Endodermal cell (in vitro differentiated cells): ENCODE measurements around the gene SNX24. TPM values are rescaled to one million over a fixed set of nuclear protein-coding genes. Genes with fewer than 3 reads are reported as not detected.

Experiments used
- DNase-seq: peaks from one replicate; pipeline ENCODE4 v3.0.0-alpha.2; 2017
- H3K27ac ChIP-seq: 2 replicates; pipeline ENCODE4 v1.5.1; 2013; ENCODE audit warnings: mild to moderate bottlenecking, low read depth, low read length, moderate library complexity
- H3K27me3 ChIP-seq: 2 replicates; pipeline ENCODE4 v1.6.1; 2013; ENCODE audit warnings: mild to moderate bottlenecking, low read length, moderate library complexity; ENCODE audit not compliant: insufficient read depth, control insufficient read depth, poor library complexity, severe bottlenecking
- H3K36me3 ChIP-seq: 2 replicates; pipeline ENCODE4 v1.7.0; 2013; ENCODE audit warnings: mild to moderate bottlenecking, low read length, moderate library complexity; ENCODE audit not compliant: control insufficient read depth, insufficient read depth
- H3K4me1 ChIP-seq: one replicate; pipeline ENCODE4 v1.7.0; 2013; ENCODE audit warnings: low read length; ENCODE audit not compliant: control insufficient read depth, insufficient read depth
- H3K4me3 ChIP-seq: 2 replicates; pipeline ENCODE4 v1.5.1; 2013; ENCODE audit warnings: mild to moderate bottlenecking, low read length, moderate library complexity
- H3K9ac ChIP-seq: 2 replicates; pipeline ENCODE4 v1.6.1; 2013; ENCODE audit warnings: mild to moderate bottlenecking, low read length, moderate library complexity; ENCODE audit not compliant: poor library complexity, severe bottlenecking; ENCODE audit errors: extremely low read depth
- H3K9me3 ChIP-seq: 2 replicates; pipeline ENCODE4 v1.6.1; 2013; ENCODE audit warnings: mild to moderate bottlenecking, low read length, moderate library complexity; ENCODE audit not compliant: control insufficient read depth
- H3K27ac Mint-ChIP-seq: 2 replicates; pipeline ENCODE4 v1.8.0; 2020; ENCODE audit warnings: mixed read lengths
- H3K27me3 Mint-ChIP-seq: 2 replicates; pipeline ENCODE4 v1.8.0; 2021; ENCODE audit warnings: mild to moderate bottlenecking, mixed read lengths; ENCODE audit not compliant: insufficient read depth
- H3K36me3 Mint-ChIP-seq: 2 replicates; pipeline ENCODE4 v1.8.0; 2020; ENCODE audit warnings: low read depth, mixed read lengths
- H3K4me1 Mint-ChIP-seq: 2 replicates; pipeline ENCODE4 v1.8.0; 2020; ENCODE audit warnings: mixed read lengths
- H3K4me3 Mint-ChIP-seq: 2 replicates; pipeline ENCODE4 v1.8.0; 2020; ENCODE audit warnings: mild to moderate bottlenecking, moderate library complexity, mixed read lengths
- H3K9me3 Mint-ChIP-seq: 2 replicates; pipeline ENCODE4 v1.8.0; 2020; ENCODE audit warnings: mild to moderate bottlenecking, mixed read lengths
- CTCF ChIP-seq: fragments of 200-600 bp; sonication (generic); conservative IDR thresholded peaks from 2 replicates; pipeline ENCODE4 v1.5.0; 2021; ENCODE audit warnings: antibody characterized with exemption, mild to moderate bottlenecking
- WGBS, 2 experiments: methylation state at CpG; one replicate each; pipeline versions ENCODE4 v1.1.5 to v1.1.7; 2013; ENCODE audit warnings: missing lambda C conversion rate in 2 of 2, mixed read lengths in 1 of 2; ENCODE audit not compliant: insufficient coverage in 1 of 2, insufficient read length in 1 of 2; 5-methylcytosine and 5-hydroxymethylcytosine counted together
- total RNA-seq, 2 donors: library from RNA; stranded (reverse); fragmentation: NEBNext Ultra II Directional in 1 of 2; extraction: Animal tissue kit (Norgen Biotek cat#: 25700) in 1 of 2; gene quantifications; 2 replicates in 1 of 2; 3 replicates in 1 of 2; pipeline ENCODE4 v1.2.1, GENCODE V29; 2021

SNX24 gene
- total RNA-seq, 2 donors from 2014 or later = 39.4 to 56.2 TPM

GRCh38 chr5:122924203-122924602 is 78.8 kb downstream of the SNX24 start:
- no peaks in the 10 kb centered on the region for H3K36me3 Mint-ChIP-seq
- no peaks in the 10 kb centered on the region for H3K27me3 ChIP-seq
- H3K4me1 Mint-ChIP-seq = peaks cover 26% of the 10 kb centered on the region
- 86 to 87% methylated on average over 1 to 5 of the region's 5 CpGs for WGBS, 2 experiments
- no peak overlapping the region for H3K4me3 Mint-ChIP-seq
- H3K27ac Mint-ChIP-seq = no peak overlapping the region
- no peak overlapping the region for H3K9ac ChIP-seq
- peaks cover 7% of the 10 kb centered on the region for H3K4me1 ChIP-seq
- H3K9me3 Mint-ChIP-seq = no peaks in the 10 kb centered on the region
- H3K36me3 ChIP-seq = no peaks in the 10 kb centered on the region
- no peak overlapping the region for H3K27ac ChIP-seq
- H3K4me3 ChIP-seq = no peak overlapping the region
- TF ChIP-seq CTCF = no peak
- no peaks in the 10 kb centered on the region for H3K27me3 Mint-ChIP-seq
- H3K9me3 ChIP-seq = no peaks in the 10 kb centered on the region
- DNase-seq = no peak

- DNase-seq = no peak
- no peak overlapping the region for H3K27ac ChIP-seq
- Mint-ChIP-seq H3K4me1 (peaks cover 23% of the 10 kb centered on the region), H3K36me3 (no peaks in the 10 kb centered on the region), H3K27ac (no peak overlapping the region), H3K9me3 (no peaks in the 10 kb centered on the region), H3K27me3 (no peaks in the 10 kb centered on the region), H3K4me3 (no peak overlapping the region)
- H3K27me3 ChIP-seq = no peaks in the 10 kb centered on the region
- H3K36me3 ChIP-seq = no peaks in the 10 kb centered on the region
- H3K9me3 ChIP-seq = no peaks in the 10 kb centered on the region
- H3K4me1 ChIP-seq = peaks cover 7% of the 10 kb centered on the region
- no peak overlapping the region for H3K4me3 ChIP-seq
- no peak for TF ChIP-seq CTCF
- 91 to 100% methylated on average over 2 to 4 of the region's 4 CpGs for WGBS, 2 experiments
- no peak overlapping the region for H3K9ac ChIP-seq
Measured at GRCh38 chr5:122924719-122925395, 79.4 kb downstream of the SNX24 start.

DNA sequence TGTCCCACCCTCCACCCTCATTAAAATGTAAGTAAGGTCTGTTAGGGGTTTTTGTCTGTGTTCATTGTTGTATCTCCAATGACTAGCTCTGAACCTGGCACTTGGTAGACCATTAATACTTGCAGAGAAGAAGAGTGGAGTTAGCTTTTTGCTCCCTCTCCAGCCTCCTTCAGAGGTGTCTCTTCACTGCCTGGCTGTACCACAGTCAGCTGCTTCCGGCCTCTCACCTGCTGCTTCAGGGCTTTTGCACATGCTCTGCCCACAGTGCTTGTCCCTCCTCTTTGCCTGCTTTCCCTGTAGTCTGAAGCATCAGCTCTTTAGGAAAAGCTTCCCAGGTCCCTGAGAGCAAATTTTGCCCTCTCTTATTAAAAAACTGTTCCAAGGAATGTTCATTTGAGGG is 83.6 kb downstream of the SNX24 start:
- Histone ChIP-seq H3K4me3 (no peak overlapping the region), H3K27ac (no peak overlapping the region), H3K9ac (no peak overlapping the region), H3K4me1 (no peaks in the 10 kb centered on the region), H3K27me3 (no peaks in the 10 kb centered on the region), H3K36me3 (no peaks in the 10 kb centered on the region), H3K9me3 (no peaks in the 10 kb centered on the region)
- peaks cover 3% of the 10 kb centered on the region for H3K36me3 Mint-ChIP-seq
- 90 to 100% methylated on average over 1 of the region's 1 CpG for WGBS, 2 experiments
- no peak overlapping the region for H3K27ac Mint-ChIP-seq
- no peak for DNase-seq
- no peak overlapping the region for H3K4me3 Mint-ChIP-seq
- peaks cover 18% of the 10 kb centered on the region for H3K4me1 Mint-ChIP-seq
- TF ChIP-seq CTCF = no peak
- H3K9me3 Mint-ChIP-seq = no peaks in the 10 kb centered on the region
- H3K27me3 Mint-ChIP-seq = no peaks in the 10 kb centered on the region
